H9 (cell line): Measurements from ENCODE around the gene UBE3A. TPM values are rescaled to one million over a fixed set of nuclear protein-coding genes. Genes with fewer than 3 reads are reported as not detected.

Experiments
- DNase-seq: peaks from one replicate; pipeline ENCODE4 v3.0.0-alpha.2; 2017
- H2AFZ ChIP-seq: one replicate; pipeline ENCODE4 v1.6.1; 2013; ENCODE audit warnings: mild to moderate bottlenecking, low read length, control low read depth, moderate library complexity
- H2AK5ac ChIP-seq: 2 replicates; pipeline ENCODE4 v1.6.1; 2013; ENCODE audit warnings: low read length, control low read depth, mixed read lengths; ENCODE audit not compliant: insufficient read length
- H2BK120ac ChIP-seq: one replicate; pipeline ENCODE4 v1.6.1; 2013; ENCODE audit warnings: low read depth, mild to moderate bottlenecking, low read length, control low read depth, inconsistent platforms; ENCODE audit not compliant: poor library complexity, severe bottlenecking
- H2BK12ac ChIP-seq: 2 replicates; pipeline ENCODE4 v1.6.1; 2013; ENCODE audit warnings: low read length, control low read depth, mixed read lengths, low read depth; ENCODE audit not compliant: insufficient read length
- H2BK15ac ChIP-seq: 2 replicates; pipeline ENCODE4 v1.6.1; 2013; ENCODE audit warnings: low read depth, low read length, control low read depth
- H2BK20ac ChIP-seq: one replicate; pipeline ENCODE4 v1.6.1; 2013; ENCODE audit warnings: low read depth, mild to moderate bottlenecking, low read length, control low read depth, inconsistent platforms; ENCODE audit not compliant: poor library complexity, severe bottlenecking
- H2BK5ac ChIP-seq: 2 replicates; pipeline ENCODE4 v1.6.1; 2013; ENCODE audit warnings: low read length, control low read depth, mixed read lengths; ENCODE audit not compliant: insufficient read length
- H3K14ac ChIP-seq: 2 replicates; pipeline ENCODE4 v1.6.1; 2013; ENCODE audit warnings: low read length, control low read depth; ENCODE audit not compliant: insufficient read depth
- H3K18ac ChIP-seq: 2 replicates; pipeline ENCODE4 v1.6.1; 2013; ENCODE audit warnings: low read depth, mild to moderate bottlenecking, mixed read lengths, low read length, control low read depth; ENCODE audit not compliant: insufficient read length
- H3K23ac ChIP-seq: 2 replicates; pipeline ENCODE4 v1.6.1; 2013; ENCODE audit warnings: low read length, control low read depth, mixed read lengths, low read depth; ENCODE audit not compliant: insufficient read length
- H3K23me2 ChIP-seq: 2 replicates; pipeline ENCODE4 v1.6.1; 2013; ENCODE audit warnings: low read depth, mild to moderate bottlenecking, mixed read lengths, low read length, control low read depth; ENCODE audit not compliant: insufficient read length, poor library complexity, severe bottlenecking
- H3K27ac ChIP-seq: 2 replicates; pipeline ENCODE4 v1.5.1; 2013; ENCODE audit warnings: low read length, control low read depth, mixed read lengths, low read depth; ENCODE audit not compliant: insufficient read length
- H3K27me3 ChIP-seq: 2 replicates; pipeline ENCODE4 v1.6.1; 2013; ENCODE audit warnings: low read length, control low read depth, inconsistent platforms; ENCODE audit not compliant: insufficient read depth
- H3K4ac ChIP-seq: 2 replicates; pipeline ENCODE4 v1.6.1; 2013; ENCODE audit warnings: low read depth, mild to moderate bottlenecking, control low read depth, inconsistent platforms, low read length, moderate library complexity
- H3K4me1 ChIP-seq: 2 replicates; pipeline ENCODE4 v1.6.1; 2013; ENCODE audit warnings: low read length, control low read depth, inconsistent platforms; ENCODE audit not compliant: insufficient read depth
- H3K4me2 ChIP-seq: 2 replicates; pipeline ENCODE4 v1.6.1; 2013; ENCODE audit warnings: low read length, control low read depth, mixed read lengths; ENCODE audit not compliant: insufficient read length, insufficient read depth
- H3K56ac ChIP-seq: 2 replicates; pipeline ENCODE4 v1.6.1; 2013; ENCODE audit warnings: low read depth, mild to moderate bottlenecking, mixed read lengths, low read length, control low read depth; ENCODE audit not compliant: insufficient read length
- H3K79me1 ChIP-seq: 2 replicates; pipeline ENCODE4 v1.6.1; 2013; ENCODE audit warnings: low read depth, mild to moderate bottlenecking, moderate library complexity, low read length, control low read depth, inconsistent platforms; ENCODE audit not compliant: insufficient read depth, poor library complexity, severe bottlenecking
- H3K79me2 ChIP-seq: 2 replicates; pipeline ENCODE4 v1.6.1; 2013; ENCODE audit warnings: low read length, control low read depth, inconsistent platforms; ENCODE audit not compliant: insufficient read depth
- H3K9ac ChIP-seq: 2 replicates; pipeline ENCODE4 v1.6.1; 2013; ENCODE audit warnings: low read length, control low read depth, mixed read lengths; ENCODE audit not compliant: insufficient read length; ENCODE audit errors: extremely low read depth
- H3K9me3 ChIP-seq: one replicate; pipeline ENCODE4 v1.6.1; 2013; ENCODE audit warnings: low read depth, low read length, inconsistent platforms; ENCODE audit not compliant: control insufficient read depth
- H3T11ph ChIP-seq: one replicate; pipeline ENCODE4 v1.6.1; 2013; ENCODE audit warnings: mild to moderate bottlenecking, low read length, control low read depth, inconsistent platforms
- H4K20me1 ChIP-seq: one replicate; pipeline ENCODE4 v1.6.1; 2013; ENCODE audit not compliant: control insufficient read depth, insufficient read length, insufficient read depth
- H4K5ac ChIP-seq: 2 replicates; pipeline ENCODE4 v1.6.1; 2013; ENCODE audit warnings: low read depth, mild to moderate bottlenecking, mixed read lengths, low read length, control low read depth; ENCODE audit not compliant: insufficient read length
- H4K8ac ChIP-seq: replicated peaks from 2 replicates; pipeline ENCODE4 v1.6.1; 2013; ENCODE audit warnings: low read length, control low read depth, mixed read lengths, low read depth; ENCODE audit not compliant: insufficient read length
- H4K91ac ChIP-seq: 2 replicates; pipeline ENCODE4 v1.6.1; 2013; ENCODE audit warnings: low read depth, mild to moderate bottlenecking, moderate library complexity, mixed read lengths, low read length, control low read depth; ENCODE audit not compliant: insufficient read length
- H3K27ac Mint-ChIP-seq, 3 experiments: 2 replicates in 2 of 3; 3 replicates in 1 of 3; pipeline ENCODE4 v1.8.0; 2020 to 2021; ENCODE audit warnings: mixed read lengths in 3 of 3, mild to moderate bottlenecking in 1 of 3, moderate library complexity in 1 of 3
- H3K27me3 Mint-ChIP-seq: 2 replicates; pipeline ENCODE4 v1.8.0; 2021; ENCODE audit warnings: low read depth, mild to moderate bottlenecking, moderate library complexity, mixed read lengths
- H3K36me3 Mint-ChIP-seq, 3 experiments: 2 replicates in 2 of 3; 3 replicates in 1 of 3; pipeline ENCODE4 v1.8.0; 2020 to 2021; ENCODE audit warnings: low read depth in 3 of 3, mixed read lengths in 3 of 3; ENCODE audit not compliant: insufficient read depth in 1 of 3
- H3K4me1 Mint-ChIP-seq, 2 experiments: 2 replicates each; pipeline ENCODE4 v1.8.0; 2020; ENCODE audit warnings: mixed read lengths in 2 of 2
- H3K4me3 Mint-ChIP-seq, 2 experiments: 2 replicates in 1 of 2; 3 replicates in 1 of 2; pipeline ENCODE4 v1.8.0; 2020 to 2021; ENCODE audit warnings: mild to moderate bottlenecking in 2 of 2, mixed read lengths in 2 of 2, moderate library complexity in 1 of 2
- H3K9me3 Mint-ChIP-seq, 2 experiments: 2 replicates in 1 of 2; 3 replicates in 1 of 2; pipeline ENCODE4 v1.8.0; 2020; ENCODE audit warnings: mild to moderate bottlenecking in 2 of 2, mixed read lengths in 2 of 2, moderate library complexity in 1 of 2
- CTCF ChIP-seq: fragments of 200-600 bp; sonication (generic); conservative IDR thresholded peaks from 3 replicates; pipeline ENCODE4 v1.8.0; 2021; ENCODE audit warnings: antibody characterized with exemption, mild to moderate bottlenecking
- whole genome bisulfite sequencing: extraction: QIAGEN DNeasy Blood & Tissue Kit; methylation state at CpG from one replicate; pipeline ENCODE4 v1.1.7; 2013; ENCODE audit warnings: missing lambda C conversion rate, low lambda C conversion rate, mixed read lengths; ENCODE audit not compliant: insufficient read length; ENCODE audit errors: extremely low coverage; 5-methylcytosine and 5-hydroxymethylcytosine counted together
- total RNA-seq: library from RNA; stranded (reverse); gene quantifications from 2 replicates; pipeline ENCODE4 v1.2.1, GENCODE V29; 2021

Gene UBE3A
- total RNA-seq, 1 experiment from 2014 or later: 108 TPM

- Histone ChIP-seq H3K9ac (no peak overlapping the region), H3K9me3 (no peaks in the 10 kb centered on the region), H4K8ac (no peak overlapping the region), H2BK5ac (no peak overlapping the region), H3K18ac (no peak overlapping the region), H3K56ac (no peak overlapping the region), H2BK120ac (no peak overlapping the region), H4K91ac (no peak overlapping the region), H3K27me3 (no peaks in the 10 kb centered on the region; the same call in 1 of the 2 replicates), H2AK5ac (no peak overlapping the region), H4K20me1 (no peaks in the 10 kb centered on the region), H3K27ac (no peak overlapping the region), H3K4me1 (no peaks in the 10 kb centered on the region), H2BK15ac (no peak overlapping the region), H3K4me2 (no peak overlapping the region), H3K14ac (no peak overlapping the region), H2BK12ac (no peak overlapping the region), H2BK20ac (no peak overlapping the region), H2AFZ (no peak overlapping the region), H3K79me2 (no peaks in the 10 kb centered on the region; the same call in 1 of the 2 replicates), H3T11ph (no peak overlapping the region), H4K5ac (no peak overlapping the region), H3K23ac (no peak overlapping the region), H3K79me1 (peaks cover 3% of the 10 kb centered on the region), H3K23me2 (no peaks in the 10 kb centered on the region), H3K4ac (no peak overlapping the region)
- Mint-ChIP-seq H3K4me1 (peaks cover 0 to 3% of the 10 kb centered on the region in 2 experiments; a peak in 1 of 4 replicates), H3K4me3 (no peak overlapping the region), H3K27ac (no peak overlapping the region), H3K36me3 (peaks cover 25 to 45% (median 43%) of the 10 kb centered on the region in 3 experiments), H3K9me3 (no peaks in the 10 kb centered on the region), H3K27me3 (no peaks in the 10 kb centered on the region)
- no peak for DNase-seq
- no CpG with 5 or more reads among the region's 5 CpGs for WGBS
- no peak for TF ChIP-seq CTCF
These were observed 63.3 kb downstream of the UBE3A start for GRCh38 chr15:25375557-25375956.
